GM13976 (cell line): Measurements from ENCODE around the gene SMC6.

ENCODE experiments used
- DNase-seq: peaks from one replicate; pipeline ENCODE4 v3.0.0; 2012; ENCODE audit warnings: low spot score
- in situ Hi-C: fragments of 300-500 bp; cut with MboI; formaldehyde crosslinking; loops from one replicate; pipeline ENCODE4 v1.12.0; 2022; ENCODE audit warnings: low sequenced_read_pairs, mixed read lengths, inconsistent platforms; ENCODE audit not compliant: unreplicated experiment
- TF ChIP-seq, protein P1 (sequence below): IDR thresholded peaks from 2 replicates; pipeline ENCODE4 v1.5.1; 2012; ENCODE audit warnings: borderline replicate concordance, mild to moderate bottlenecking; ENCODE audit not compliant: insufficient read depth; ENCODE audit errors: extremely low read depth, missing control alignments, control extremely low read depth

Gene SMC6

DNA sequence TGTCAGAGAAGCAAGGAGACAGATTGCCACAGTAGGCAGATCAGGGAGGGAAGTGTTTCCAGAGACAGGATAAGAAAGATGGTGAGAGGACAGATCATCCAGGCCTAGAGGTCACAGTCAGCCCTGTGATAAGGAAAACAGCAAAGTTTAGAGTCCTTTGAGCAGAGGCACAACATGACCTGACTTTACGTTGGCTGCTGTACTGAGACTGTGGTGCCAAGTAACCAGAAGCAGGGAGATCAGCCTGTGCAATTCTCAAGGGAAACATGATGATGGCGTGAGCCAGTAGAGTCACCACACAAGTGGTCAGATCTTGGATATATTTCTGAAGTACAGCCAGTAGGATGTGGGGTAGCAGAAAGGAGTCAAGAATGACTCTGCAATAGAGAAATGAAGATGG, 43.7 kb downstream of the SMC6 start:
- DNase-seq: no peak
- in situ Hi-C loops: no loop called here
- TF ChIP-seq, protein P1, sequence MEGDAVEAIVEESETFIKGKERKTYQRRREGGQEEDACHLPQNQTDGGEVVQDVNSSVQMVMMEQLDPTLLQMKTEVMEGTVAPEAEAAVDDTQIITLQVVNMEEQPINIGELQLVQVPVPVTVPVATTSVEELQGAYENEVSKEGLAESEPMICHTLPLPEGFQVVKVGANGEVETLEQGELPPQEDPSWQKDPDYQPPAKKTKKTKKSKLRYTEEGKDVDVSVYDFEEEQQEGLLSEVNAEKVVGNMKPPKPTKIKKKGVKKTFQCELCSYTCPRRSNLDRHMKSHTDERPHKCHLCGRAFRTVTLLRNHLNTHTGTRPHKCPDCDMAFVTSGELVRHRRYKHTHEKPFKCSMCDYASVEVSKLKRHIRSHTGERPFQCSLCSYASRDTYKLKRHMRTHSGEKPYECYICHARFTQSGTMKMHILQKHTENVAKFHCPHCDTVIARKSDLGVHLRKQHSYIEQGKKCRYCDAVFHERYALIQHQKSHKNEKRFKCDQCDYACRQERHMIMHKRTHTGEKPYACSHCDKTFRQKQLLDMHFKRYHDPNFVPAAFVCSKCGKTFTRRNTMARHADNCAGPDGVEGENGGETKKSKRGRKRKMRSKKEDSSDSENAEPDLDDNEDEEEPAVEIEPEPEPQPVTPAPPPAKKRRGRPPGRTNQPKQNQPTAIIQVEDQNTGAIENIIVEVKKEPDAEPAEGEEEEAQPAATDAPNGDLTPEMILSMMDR: no peak

DNA sequence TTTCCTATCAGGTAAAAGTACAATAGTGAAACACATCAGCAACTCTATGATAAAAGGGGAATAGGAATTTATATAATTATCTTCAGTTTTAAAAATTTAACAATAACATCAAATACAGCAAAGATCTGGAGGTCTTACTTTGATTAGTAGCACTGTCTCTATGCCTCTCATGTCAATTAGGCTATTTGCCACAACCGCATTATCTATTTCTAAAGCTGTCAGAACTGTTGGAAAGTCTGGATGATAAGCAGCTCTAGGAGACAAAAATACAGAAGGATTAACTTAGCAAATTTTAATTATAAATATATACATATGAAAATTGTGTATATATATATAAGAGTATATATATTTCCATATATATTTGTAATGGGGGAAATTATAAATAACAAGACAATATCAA, 45.1 kb downstream of the SMC6 start:
- in situ Hi-C loops: no loop called here
- TF ChIP-seq, protein P1: no peak
- no peak for DNase-seq

DNA sequence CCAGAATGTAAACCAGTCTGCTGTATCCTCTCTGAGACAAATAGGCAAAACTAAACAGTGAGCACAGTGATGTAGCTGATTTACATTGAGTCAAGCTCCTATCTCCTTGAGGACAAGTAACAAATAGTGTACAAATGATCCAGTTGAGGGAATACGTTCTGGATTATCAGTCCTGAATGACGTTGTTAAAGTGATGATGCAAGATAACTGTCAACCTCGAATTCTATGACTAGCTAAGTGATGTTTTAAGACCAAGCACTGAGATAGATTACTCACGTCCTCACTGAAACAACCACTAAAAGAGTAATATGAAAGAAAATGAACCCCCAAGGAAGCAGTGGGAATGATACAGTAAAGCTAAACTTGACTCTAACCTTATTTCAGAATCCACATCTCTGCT, 46.8 kb downstream of the SMC6 start:
- in situ Hi-C loops: no loop called here
- no peak for DNase-seq
- TF ChIP-seq, protein P1: no peak

DNA sequence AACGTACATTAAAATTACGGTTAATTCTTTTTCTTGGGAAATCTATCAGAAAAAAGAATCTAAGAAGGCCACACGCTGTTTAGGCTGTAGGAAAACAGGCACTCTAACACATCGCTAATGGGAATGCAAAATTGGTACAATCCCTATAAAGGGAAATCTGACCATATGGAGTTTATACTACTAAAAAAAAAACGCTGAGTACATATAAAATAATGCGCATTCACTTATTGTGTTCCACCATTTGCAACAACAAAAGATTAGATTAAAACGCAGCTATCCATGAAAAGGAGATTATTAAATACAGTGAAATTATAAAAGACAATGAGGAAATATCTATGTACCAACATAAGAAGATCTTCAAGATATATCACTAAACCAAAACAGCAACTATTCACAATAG, 62.8 kb downstream of the SMC6 start:
- TF ChIP-seq, protein P1: no peak
- in situ Hi-C loops: no loop called here
- DNase-seq: no peak

DNA sequence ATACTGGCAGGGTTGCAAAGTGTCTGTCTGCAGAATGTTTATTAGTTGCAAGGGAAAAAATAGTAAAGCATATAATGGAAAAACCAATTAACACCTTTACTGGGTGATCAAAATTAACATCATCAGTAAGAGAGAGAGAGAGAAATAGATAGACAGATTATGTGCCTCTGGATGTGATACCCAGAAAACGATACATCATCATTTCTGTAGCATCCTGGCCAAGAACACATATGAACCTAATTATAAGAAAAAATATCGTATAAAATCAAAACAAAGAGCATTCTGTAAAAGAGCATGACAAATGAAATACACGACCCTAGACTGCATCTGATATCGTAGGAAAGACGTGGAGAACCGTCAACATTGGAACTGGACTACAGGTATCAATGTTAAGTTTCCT, 64.6 kb downstream of the SMC6 start:
- no peak for DNase-seq
- in situ Hi-C loops: no loop called here
- TF ChIP-seq, protein P1: no peak

DNA sequence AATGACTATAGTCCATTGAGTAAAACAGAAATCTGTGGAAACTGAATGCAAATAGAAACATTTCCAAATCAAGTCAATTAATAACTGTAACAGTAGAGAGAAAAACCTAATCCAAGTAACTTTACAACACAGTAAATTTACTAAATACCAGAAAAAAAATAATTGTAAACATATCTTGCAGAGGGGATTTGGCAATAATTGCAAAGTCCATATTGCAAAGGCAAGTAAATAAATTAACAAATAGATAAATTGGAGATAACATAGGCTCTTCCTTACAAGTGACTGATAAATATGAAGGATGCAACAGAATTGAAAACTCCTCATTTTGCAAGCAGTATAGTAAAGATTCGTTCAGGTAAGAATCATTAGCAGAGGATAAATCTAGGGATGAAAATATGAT, 65.0 kb downstream of the SMC6 start:
- TF ChIP-seq, protein P1: no peak
- in situ Hi-C loops: no loop called here
- DNase-seq: no peak

DNA sequence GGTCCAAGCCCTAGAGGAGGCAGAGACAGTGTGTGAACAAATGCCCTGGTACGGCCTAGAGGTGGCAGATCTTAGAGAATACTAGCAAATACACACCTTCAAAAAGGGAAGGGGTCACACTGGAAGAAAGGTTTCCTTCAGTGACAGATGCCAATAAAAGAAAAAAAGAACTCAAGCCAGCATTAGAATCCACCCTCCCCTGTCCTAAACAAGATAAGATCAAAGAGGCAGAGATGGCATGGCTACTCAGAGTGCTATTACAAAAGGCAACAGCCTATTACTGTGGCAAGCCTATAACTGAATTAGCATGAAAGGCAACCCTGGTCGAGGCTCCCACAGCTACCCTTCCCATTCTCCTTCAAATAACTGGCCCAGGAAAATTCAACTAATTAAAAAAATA, 69.6 kb downstream of the SMC6 start:
- DNase-seq: no peak
- TF ChIP-seq, protein P1: no peak
- in situ Hi-C loops: no loop called here
